ENCODE measurements around the gene SLBP.
A peak's percentile ranks its signal among the peaks of the same experiment; 100 is the strongest.
"Not testable (repeated sequence)": the region's sequence is repeated elsewhere in the genome, so short reads cannot be mapped to it uniquely, and the experiment has no call there.

SLBP gene

DNA sequence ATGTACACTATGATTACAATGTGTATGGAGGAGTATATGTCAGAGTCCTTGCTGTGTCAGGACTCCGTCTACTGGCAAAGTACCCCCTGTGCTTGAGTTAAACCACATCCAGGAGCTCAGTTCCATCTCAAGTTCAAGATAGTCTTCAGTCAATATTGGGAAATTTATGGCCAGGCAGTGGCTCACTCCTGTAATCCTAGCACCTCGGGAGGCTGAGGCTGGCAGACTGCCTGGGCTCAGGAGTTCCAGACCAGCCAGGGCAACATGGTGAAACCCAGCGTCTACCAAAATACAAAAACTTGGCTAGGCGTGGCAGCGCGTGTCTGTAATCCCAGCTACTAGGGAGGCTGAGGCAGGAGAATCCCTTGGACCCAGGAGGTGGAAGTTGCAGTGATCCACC, 5.8 kb downstream of the SLBP start:
- no peak overlapping the region for H3K4me3 ChIP-seq (ENCODE audit: low read length)
- no peak for TF ChIP-seq CTCF (conservative IDR thresholded peaks at IDR 0.05; ENCODE audit: low read length)
- no peak for DNase-seq (ENCODE audit: low read depth)

DNA sequence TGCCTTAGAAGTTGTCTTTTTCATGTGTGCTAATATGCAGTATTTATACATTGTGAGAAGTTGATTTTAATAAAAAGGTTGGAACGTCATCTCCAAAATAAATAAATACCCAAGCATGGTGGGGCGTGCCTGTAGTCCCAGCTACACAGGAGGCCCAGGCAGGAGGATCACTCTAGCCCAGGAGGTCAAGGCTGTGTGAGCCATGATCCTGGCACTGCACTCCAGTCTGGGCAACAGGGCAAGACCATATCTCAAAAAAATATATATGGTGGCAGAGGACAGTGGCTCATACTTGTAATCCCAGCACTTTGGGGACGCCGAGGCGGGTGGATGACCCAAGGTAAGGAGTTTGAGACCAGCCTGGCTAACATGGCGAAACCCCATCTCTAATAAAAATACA, 6.4 kb downstream of the SLBP start:
- no peak for TF ChIP-seq CTCF (conservative IDR thresholded peaks at IDR 0.05; ENCODE audit: low read length)
- H3K4me3 ChIP-seq (ENCODE audit: low read length), result no peak overlapping the region

DNA sequence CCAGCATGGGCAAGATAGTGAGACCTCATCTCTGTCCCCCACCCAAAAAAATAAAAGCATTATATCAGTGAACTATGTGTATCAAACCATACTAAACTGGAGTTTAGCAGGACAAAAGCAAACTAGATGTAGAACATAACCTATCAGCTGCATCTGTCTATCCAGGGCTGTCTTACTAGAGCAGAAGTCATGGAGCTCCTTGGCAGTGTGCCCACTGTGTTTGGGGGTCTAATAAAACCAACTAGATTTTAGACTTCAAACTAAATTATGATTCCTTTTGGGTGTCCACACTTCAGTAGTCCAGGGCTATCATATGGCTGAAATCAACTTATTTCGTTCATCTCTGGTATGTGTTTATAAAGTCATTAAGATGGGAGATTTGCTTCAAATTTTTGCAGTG, 8.3 kb downstream of the SLBP start:
- no peak for TF ChIP-seq CTCF (conservative IDR thresholded peaks at IDR 0.05; ENCODE audit: low read length)
- DNase-seq (ENCODE audit: low read depth), result no peak
- no peak overlapping the region for H3K4me3 ChIP-seq (ENCODE audit: low read length)

More for the DNA sequence above, 6.4 kb downstream of the SLBP start:
- no peak for DNase-seq (ENCODE audit: low read depth)

GRCh38 chr4:1701671-1702070, 10.4 kb downstream of the SLBP start:
- DNase-seq (ENCODE audit: low read depth); H3K4me3 ChIP-seq (ENCODE audit: low read length): not testable (repeated sequence)

- H3K4me3 ChIP-seq (ENCODE audit: low read length), result no peak overlapping the region
- TF ChIP-seq CTCF (conservative IDR thresholded peaks at IDR 0.05; ENCODE audit: low read length), result no peak
- no peak for DNase-seq (ENCODE audit: low read depth)
These were observed 16.2 kb downstream of the SLBP start for GRCh38 chr4:1695913-1696312.

DNA sequence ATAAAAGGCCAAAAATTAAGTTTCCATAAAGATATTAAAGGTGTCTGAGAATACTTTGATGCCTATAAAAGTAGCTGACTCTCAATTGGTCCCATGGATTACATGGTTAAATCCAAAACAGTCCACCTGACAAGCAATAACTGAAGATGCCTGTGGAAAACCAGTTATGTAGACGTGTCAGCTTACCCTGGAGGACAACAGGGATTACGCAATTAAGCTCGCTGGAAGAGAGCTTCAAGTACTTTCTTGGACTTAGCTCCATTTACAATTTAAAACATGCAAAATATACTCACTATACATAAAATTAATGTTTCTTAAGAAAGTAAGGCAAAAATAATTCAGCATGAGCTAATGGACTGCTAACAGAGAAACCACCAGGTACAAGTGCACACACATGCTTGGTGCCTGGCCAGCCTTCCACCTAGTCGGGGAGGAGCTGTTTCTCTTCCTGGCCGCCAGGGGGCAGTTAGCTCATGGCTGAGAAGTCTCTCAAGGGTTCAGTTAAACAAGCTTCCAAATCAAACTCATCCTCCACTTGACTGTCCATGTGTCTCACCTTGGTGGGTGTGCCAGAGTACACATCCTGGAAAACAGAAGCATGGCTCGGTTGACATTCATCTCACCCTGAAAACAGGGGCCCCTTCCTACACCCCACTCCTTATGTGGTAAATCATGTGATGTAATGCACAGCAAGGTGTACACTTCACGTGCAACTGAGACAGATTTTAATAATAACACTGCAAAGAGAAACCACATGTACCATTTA, 18.8 kb downstream of the SLBP start:
- peak; percentile 74 for DNase-seq (ENCODE audit: low read depth)
- no peak overlapping the region for H3K4me3 ChIP-seq (ENCODE audit: low read length)
- peak; percentile 96 for TF ChIP-seq CTCF (conservative IDR thresholded peaks at IDR 0.05; ENCODE audit: low read length)

- H3K4me3 ChIP-seq (ENCODE audit: low read length), result no peak overlapping the region
- no peak for TF ChIP-seq CTCF (conservative IDR thresholded peaks at IDR 0.05; ENCODE audit: low read length)
- DNase-seq (ENCODE audit: low read depth), result no peak
These were observed 20.3 kb downstream of the SLBP start for GRCh38 chr4:1691737-1692373.
